HL-60/S4 (cell line): ENCODE data around the gene NRG3.
"Not testable (repeated sequence)": the region's sequence is repeated elsewhere in the genome, so short reads cannot be mapped to it uniquely, and the experiment has no call there.

Experiments
- in situ Hi-C: fragments of 300-500 bp; cut with MboI; formaldehyde crosslinking; loops from 2 replicates; pipeline ENCODE4 v1.14.3; 2022; ENCODE audit warnings: low sequenced_read_pairs

Gene NRG3

GRCh38 chr10:81957976-81958375 is 83.0 kb downstream of the NRG3 start:
- in situ Hi-C loops, result no loop called here

GRCh38 chr10:81959016-81959415 is 84.0 kb downstream of the NRG3 start:
- in situ Hi-C loops, result no loop called here

GRCh38 chr10:81961451-81962184 is 86.6 kb downstream of the NRG3 start:
- in situ Hi-C loops, result no loop called here

- in situ Hi-C loops, result no loop called here
Observed at GRCh38 chr10:81963606-81964005, 88.6 kb downstream of the NRG3 start.

GRCh38 chr10:81967716-81968115 is 92.7 kb downstream of the NRG3 start:
- in situ Hi-C loops, result no loop called here

- in situ Hi-C loops, result no loop called here
Observed at GRCh38 chr10:81969136-81969535, 94.1 kb downstream of the NRG3 start.

GRCh38 chr10:81978238-81978637 is 103.2 kb downstream of the NRG3 start:
- in situ Hi-C loops, result no loop called here

GRCh38 chr10:81981724-81982123 is 106.7 kb downstream of the NRG3 start:
- in situ Hi-C loops, result no loop called here

- in situ Hi-C loops, result no loop called here
Observed at GRCh38 chr10:81984428-81984827, 109.4 kb downstream of the NRG3 start.

- in situ Hi-C loops, result no loop called here
Observed at GRCh38 chr10:81995254-81995653, 120.3 kb downstream of the NRG3 start.

- in situ Hi-C loops, result no loop called here
Observed at GRCh38 chr10:81996927-81997326, 121.9 kb downstream of the NRG3 start.

- in situ Hi-C loops, result no loop called here
Observed at GRCh38 chr10:82020999-82021398, 146.0 kb downstream of the NRG3 start.

GRCh38 chr10:82027711-82028110 is 152.7 kb downstream of the NRG3 start:
- in situ Hi-C loops, result no loop called here

GRCh38 chr10:82037076-82037475 is 162.1 kb downstream of the NRG3 start:
- in situ Hi-C loops, result no loop called here

GRCh38 chr10:82038587-82038986 is 163.6 kb downstream of the NRG3 start:
- in situ Hi-C loops, result no loop called here

GRCh38 chr10:82040336-82040735 is 165.3 kb downstream of the NRG3 start:
- in situ Hi-C loops, result no loop called here

GRCh38 chr10:82041018-82041417 is 166.0 kb downstream of the NRG3 start:
- in situ Hi-C loops, result no loop called here

GRCh38 chr10:82056391-82056790 is 181.4 kb downstream of the NRG3 start:
- in situ Hi-C loops, result no loop called here

- in situ Hi-C loops, result not testable (repeated sequence)
Observed at GRCh38 chr10:82067192-82067591, 192.2 kb downstream of the NRG3 start.

GRCh38 chr10:82068501-82068900 is 193.5 kb downstream of the NRG3 start:
- in situ Hi-C loops, result no loop called here

- in situ Hi-C loops, result no loop called here
Observed at GRCh38 chr10:82071231-82071630, 196.2 kb downstream of the NRG3 start.

- in situ Hi-C loops, result no loop called here
Observed at GRCh38 chr10:82072124-82072523, 197.1 kb downstream of the NRG3 start.

GRCh38 chr10:82075605-82076004 is 200.6 kb downstream of the NRG3 start:
- in situ Hi-C loops, result no loop called here
